GM21528 (cell line): ENCODE data around the gene VCY1B.
"Not testable (repeated sequence)": the region's sequence is repeated elsewhere in the genome, so short reads cannot be mapped to it uniquely, and the experiment has no call there.

Experiments used
- ATAC-seq: cut with Tn5 transposase; IDR thresholded peaks from one replicate; pipeline ENCODE4 v1.9.1; 2021; ENCODE audit warnings: mild to moderate bottlenecking, moderate library complexity; ENCODE audit not compliant: unreplicated experiment, low FRiP score

Gene VCY1B

DNA sequence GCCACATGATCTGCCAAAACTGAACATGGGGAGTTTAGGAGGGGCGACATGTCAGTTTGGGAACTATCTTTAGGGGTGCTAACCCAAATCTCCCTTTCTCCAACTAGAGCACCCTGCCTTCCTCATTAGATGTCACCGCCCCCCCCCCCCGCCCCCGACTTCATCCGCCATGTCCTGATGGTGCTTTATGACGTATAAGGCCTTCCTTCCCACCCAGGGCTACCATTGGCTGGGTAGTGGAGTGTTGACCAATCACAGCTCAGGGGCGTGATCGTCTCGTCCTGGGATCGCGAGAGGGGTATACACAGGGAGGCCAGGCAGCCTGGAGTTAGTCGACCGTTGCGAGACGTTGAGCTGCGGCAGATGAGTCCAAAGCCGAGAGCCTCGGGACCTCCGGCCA, at the start of gene VCY1B:
Gene VCY1B (plus strand): TSS at position 301 of the 400 bp plus-strand sequence. CDS start 63 bp downstream, at position 364.
- ATAC-seq: not testable (repeated sequence)

DNA sequence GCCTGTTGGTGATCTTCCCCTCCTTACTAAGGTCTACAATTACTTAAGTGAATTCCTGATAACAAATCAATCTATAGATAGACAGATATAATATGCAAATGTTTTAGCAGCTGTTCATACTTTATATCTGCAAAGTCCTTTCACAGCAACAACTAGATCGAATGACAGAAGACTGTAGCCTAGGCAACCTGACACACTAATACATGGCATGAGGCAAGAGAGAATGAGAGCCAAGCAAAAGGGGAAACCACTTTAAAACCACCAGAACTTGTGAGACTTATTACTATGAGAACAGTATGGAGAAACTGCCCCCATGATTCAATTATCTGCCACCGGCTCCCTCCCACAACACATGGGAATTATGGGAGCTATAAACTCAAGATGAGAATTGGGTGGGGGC, 44.1 kb upstream of the VCY1B start:
- ATAC-seq: not testable (repeated sequence)

DNA sequence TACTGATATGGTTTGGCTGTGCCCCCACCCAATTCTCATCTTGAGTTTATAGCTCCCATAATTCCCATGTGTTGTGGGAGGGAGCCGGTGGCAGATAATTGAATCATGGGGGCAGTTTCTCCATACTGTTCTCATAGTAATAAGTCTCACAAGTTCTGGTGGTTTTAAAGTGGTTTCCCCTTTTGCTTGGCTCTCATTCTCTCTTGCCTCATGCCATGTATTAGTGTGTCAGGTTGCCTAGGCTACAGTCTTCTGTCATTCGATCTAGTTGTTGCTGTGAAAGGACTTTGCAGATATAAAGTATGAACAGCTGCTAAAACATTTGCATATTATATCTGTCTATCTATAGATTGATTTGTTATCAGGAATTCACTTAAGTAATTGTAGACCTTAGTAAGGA, 25.6 kb upstream of the VCY1B start:
- ATAC-seq: not testable (repeated sequence)

DNA sequence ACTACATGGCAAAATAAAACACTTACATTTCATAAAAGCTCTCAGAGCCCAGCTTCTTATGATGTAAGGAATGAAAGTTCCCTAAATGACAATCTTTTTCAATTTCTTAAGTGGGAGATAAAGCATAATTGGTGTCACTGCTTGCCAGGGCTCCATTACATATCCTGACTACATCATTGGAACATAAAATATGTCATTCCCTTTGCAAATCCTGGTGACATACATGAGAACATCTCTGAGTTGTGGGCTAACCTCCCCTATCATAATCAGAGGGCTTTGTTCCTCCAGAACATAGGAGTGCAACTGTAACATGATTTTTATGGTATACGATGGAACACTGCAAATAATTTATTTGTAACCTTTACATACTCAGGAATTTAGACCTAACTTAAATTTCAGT, 29.9 kb downstream of the VCY1B start:
- ATAC-seq: no peak
